GM21390 (cell line): ENCODE data around the gene HES4.

ENCODE experiments used
- ATAC-seq: cut with Tn5 transposase; IDR thresholded peaks from one replicate; pipeline ENCODE4 v1.9.1; 2021; ENCODE audit not compliant: unreplicated experiment

The HES4 gene

GRCh38 chr1:999725-1000356 lies at the start of gene HES4:
Gene HES4 (minus strand): TSS chr1:1000097. CDS start chr1:999973, 124 bp downstream.
- no peak for ATAC-seq

DNA sequence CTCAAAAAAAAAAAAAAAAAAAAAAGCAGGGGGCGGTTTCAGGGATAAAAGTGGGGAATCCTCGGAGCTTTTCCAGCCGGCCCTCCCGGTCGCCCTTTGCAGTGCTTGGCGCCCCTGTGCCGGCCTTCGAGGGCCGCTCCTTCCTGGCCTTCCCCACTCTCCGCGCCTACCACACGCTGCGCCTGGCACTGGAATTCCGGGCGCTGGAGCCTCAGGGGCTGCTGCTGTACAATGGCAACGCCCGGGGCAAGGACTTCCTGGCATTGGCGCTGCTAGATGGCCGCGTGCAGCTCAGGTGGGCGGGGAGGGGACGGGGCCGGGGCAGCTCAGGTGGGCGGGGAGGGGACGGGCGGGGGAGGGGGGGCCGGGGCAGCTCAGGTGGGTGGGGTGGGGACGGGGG lies 48.9 kb upstream of the HES4 start:
- ATAC-seq = no peak

- no peak for ATAC-seq
These were observed 48.1 kb upstream of the HES4 start for GRCh38 chr1:1047963-1048362.

GRCh38 chr1:1047407-1047806 lies 47.5 kb upstream of the HES4 start:
- ATAC-seq = no peak

DNA sequence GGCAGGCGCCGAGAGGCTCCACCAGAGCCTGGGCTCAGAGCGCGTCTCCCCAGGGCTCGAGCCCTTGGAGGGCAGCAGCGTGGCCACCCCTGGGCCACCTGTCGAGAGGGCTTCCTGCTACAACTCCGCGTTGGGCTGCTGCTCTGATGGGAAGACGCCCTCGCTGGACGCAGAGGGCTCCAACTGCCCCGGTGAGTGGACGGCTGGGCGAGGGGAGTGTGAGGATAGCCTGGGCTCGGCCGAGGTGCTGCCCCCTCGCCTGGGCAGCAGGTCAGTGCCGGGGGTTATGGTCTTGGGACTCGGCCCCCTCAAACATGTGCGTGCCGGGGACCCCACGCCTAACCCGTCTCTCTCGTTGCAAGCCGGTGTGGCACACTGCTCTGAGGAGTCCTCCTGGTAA lies 46.9 kb upstream of the HES4 start:
- no peak for ATAC-seq

DNA sequence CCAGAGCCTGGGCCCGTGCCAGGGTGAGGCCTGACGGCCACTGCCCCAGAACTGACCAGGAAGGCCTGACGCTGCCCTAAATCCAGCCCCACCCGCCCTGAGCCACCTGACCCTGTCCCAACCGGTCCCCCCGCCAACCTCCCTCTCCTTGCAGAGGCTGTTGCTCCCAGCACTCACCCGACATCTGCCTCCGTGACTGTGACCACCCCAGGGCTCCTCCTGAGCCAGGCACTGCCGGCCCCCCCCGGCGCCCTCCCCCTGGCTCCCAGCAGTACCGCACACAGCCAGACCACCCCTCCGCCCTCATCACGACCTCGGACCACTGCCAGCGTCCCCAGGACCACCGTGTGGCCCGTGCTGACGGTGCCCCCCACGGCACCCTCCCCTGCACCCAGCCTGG lies 46.3 kb upstream of the HES4 start:
- ATAC-seq = no peak

DNA sequence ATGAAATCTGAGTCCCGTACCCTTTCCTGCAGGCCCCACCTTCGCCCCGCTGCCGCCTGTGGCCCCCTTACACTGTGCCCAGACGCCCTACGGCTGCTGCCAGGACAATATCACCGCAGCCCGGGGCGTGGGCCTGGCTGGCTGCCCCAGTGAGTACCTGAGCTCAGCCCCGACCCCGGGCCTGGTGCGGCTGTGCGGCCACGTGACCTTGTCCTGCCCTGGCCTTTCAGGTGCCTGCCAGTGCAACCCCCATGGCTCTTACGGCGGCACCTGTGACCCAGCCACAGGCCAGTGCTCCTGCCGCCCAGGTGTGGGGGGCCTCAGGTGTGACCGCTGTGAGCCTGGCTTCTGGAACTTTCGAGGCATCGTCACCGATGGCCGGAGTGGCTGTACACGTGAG lies 45.2 kb upstream of the HES4 start:
- ATAC-seq = no peak

DNA sequence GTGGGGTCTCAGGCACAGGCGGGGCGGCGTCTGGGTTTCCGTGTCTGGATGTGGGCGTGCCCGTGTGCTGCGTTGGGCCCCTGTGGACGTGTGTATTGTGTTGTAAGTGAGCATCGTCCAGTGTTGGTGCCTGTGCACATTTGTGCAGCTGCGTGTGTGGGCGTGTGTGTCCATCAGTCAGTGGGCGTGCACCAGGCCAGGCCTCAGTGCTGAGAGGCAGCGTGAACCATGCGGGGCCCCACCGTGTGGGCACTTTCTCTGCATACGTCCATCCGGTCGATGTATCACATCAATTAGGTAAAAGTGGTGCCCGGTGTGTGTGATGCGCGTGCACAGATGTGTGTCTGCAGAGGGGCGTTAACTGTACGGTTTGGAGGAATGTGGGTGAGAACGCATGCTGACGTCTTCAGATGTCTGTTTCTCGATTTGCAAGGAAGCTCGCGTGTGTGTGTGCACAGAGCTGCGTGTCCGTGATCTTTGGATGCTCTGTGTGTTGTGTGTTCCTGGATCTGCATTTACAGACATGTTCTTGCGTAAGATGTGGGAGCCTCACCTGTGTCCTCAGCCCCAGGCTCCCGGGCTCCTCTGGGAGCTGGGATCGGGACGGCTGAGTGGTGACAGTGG lies 44.7 kb upstream of the HES4 start:
- no peak for ATAC-seq

DNA sequence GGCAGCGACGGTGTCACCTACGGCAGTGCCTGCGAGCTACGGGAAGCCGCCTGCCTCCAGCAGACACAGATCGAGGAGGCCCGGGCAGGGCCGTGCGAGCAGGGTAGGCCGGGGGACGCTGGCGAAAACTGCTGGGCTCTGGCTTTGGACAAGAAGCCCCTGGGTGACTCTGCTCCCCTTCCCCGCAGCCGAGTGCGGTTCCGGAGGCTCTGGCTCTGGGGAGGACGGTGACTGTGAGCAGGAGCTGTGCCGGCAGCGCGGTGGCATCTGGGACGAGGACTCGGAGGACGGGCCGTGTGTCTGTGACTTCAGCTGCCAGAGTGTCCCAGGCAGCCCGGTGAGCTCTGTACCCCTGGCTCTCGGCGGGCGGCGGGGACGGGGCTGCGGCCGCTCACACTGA lies 44.0 kb upstream of the HES4 start:
- no peak for ATAC-seq

- ATAC-seq = no peak
These were observed 43.5 kb upstream of the HES4 start for GRCh38 chr1:1043411-1043810.

GRCh38 chr1:1042835-1043234 lies 42.9 kb upstream of the HES4 start:
- no peak for ATAC-seq

DNA sequence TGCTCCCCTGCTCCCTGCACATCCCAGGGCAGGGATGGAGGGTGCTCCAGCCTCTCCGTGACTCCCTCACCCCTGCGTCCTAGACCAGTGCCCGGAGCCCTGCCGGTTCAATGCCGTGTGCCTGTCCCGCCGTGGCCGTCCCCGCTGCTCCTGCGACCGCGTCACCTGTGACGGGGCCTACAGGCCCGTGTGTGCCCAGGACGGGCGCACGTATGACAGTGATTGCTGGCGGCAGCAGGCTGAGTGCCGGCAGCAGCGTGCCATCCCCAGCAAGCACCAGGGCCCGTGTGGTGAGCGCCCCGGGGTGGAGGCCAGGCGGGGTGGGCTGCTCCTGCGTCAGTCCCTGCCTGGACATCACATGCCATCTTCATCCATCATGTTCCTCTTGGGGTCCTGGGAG lies 42.0 kb upstream of the HES4 start:
- no peak for ATAC-seq

GRCh38 chr1:1041092-1041523 lies 41.2 kb upstream of the HES4 start:
- ATAC-seq = no peak

- ATAC-seq = no peak
These were observed 40.4 kb upstream of the HES4 start for GRCh38 chr1:1040004-1040991.

GRCh38 chr1:1039145-1039910 lies 39.4 kb upstream of the HES4 start:
- no peak for ATAC-seq

DNA sequence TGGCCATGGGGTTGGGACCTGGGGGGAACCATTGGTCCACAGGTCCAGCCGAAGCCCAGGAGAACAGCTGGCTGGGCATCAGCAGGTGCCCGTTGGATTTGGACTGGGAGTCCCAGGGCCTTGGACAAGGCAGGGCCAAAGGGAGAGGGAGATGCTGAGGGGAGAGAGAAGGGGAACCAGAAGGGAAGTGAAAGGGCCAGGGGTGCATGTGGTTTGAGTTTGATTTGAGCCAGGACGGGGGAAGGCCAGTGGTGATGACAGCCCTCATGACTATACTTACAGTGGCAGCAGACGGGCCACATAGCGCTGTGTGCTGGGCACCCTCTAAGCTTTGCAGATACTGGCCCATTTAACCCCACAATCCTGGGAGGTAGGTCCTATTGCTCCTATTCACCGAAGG lies 38.8 kb upstream of the HES4 start:
- ATAC-seq = no peak

DNA sequence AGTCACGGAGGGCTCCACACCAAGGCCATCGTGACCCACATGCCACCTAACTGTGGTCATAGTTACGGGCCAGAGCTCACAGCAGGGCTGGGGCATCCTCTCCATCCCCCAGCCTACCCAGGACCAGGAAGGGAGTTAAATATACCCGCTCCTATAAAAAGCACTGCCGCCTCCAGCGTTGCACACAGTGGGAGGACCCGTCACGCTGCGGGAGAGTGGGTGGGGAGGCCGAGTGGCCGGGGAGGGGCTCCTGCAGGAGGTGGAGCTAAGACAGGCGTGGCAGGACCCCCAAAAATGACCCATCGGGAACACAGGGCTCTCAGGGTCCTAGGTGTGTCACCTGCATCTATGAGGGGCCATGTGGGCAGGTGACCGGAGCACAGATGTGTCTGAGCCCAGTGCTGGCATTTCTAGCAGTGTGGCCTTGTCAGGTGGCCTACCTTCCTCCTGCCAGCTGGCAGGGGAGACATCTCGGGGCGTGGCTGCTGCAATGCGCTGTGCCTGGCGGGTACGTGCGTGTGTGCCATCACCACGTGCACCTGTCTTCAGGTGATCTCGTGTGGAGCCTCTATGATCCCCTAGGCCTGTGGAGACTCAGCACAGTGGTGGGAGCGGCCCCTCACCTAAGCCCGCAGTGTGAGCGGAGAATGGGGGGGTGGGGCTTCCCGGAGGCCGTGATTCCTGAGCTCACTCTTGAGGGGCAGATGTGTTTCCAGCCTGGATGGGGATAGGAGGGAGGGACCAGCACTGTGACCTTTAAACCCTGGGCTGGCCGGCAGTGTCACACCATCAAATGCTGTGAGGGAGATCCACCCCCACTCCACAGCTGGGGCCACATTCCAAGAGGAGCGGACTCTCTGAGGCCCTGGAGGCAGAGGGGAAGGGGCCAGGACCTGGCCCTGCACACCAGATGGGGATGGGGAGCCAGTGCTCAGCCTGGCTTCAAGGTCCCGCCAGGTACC lies 37.8 kb upstream of the HES4 start:
- no peak for ATAC-seq

DNA sequence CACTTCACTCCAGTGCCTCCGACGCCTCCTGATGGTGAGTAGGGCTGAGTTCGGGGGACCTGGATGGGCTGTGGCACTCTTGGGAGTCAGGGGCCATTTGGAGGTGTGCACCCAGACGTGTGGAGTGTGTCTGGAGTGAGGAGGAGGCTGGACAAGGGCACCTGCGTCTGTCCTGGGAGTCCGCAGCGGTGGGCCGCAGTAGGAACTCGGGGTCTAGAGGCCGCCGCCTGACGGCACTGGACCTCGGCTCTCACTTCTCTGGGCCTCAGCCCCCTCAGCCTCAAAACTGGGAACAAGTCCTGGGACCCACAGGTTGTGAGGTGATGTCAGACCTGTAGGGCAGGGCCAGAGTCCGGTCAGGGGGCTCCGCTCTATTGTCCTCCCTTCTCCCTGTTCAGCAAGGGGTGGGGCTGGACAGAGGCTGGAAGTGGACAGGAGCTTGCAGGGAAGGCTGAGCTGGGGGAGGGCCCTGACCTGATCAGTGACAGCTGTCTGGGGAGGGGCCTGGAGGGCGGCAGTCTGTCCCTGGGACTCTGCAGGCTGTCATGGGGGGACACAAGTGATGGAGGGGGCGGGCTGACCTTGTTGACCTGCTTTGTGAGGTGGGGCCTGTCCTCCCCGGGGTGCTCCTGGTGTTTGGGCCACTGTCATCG lies 35.5 kb upstream of the HES4 start:
- ATAC-seq = no peak

DNA sequence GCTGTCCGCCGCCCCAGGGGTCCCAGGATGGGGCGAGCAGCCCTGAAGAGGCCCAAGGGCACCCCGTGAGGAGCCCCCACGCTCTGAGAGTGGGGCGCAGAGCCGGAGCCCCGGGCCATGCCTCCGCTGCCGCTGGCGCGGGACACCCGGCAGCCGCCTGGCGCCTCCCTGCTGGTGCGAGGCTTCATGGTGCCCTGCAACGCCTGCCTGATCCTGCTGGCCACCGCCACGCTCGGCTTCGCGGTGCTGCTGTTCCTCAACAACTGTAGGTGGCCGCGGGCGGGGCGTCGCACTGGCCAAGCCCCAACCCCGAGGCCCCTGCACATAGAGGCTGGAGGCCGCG lies 34.5 kb upstream of the HES4 start:
- ATAC-seq = no peak
